HG03460 (cell line): Measurements from ENCODE around the gene TNIK.

ENCODE experiments used
- ATAC-seq: cut with Tn5 transposase; IDR thresholded peaks from one replicate; pipeline ENCODE4 v1.9.1; 2021; ENCODE audit not compliant: unreplicated experiment

TNIK gene

GRCh38 chr3:171176244-171176933 is 283.8 kb downstream of the TNIK start:
- no peak for ATAC-seq

- no peak for ATAC-seq
Observed at GRCh38 chr3:171175741-171176234, 284.4 kb downstream of the TNIK start.

- ATAC-seq: no peak
Observed at GRCh38 chr3:171173736-171174135, 286.5 kb downstream of the TNIK start.

GRCh38 chr3:171172070-171172469 is 288.1 kb downstream of the TNIK start:
- ATAC-seq: no peak

GRCh38 chr3:171169866-171170265 is 290.3 kb downstream of the TNIK start:
- no peak for ATAC-seq

GRCh38 chr3:171169443-171169842 is 290.8 kb downstream of the TNIK start:
- no peak for ATAC-seq

- no peak for ATAC-seq
Observed at GRCh38 chr3:171168551-171168950, 291.7 kb downstream of the TNIK start.

GRCh38 chr3:171168086-171168485 is 292.1 kb downstream of the TNIK start:
- ATAC-seq: no peak

GRCh38 chr3:171165983-171166382 is 294.2 kb downstream of the TNIK start:
- ATAC-seq: peak; percentile 52

- peak; percentile 51 for ATAC-seq
Observed at GRCh38 chr3:171165499-171165921, 294.7 kb downstream of the TNIK start.

GRCh38 chr3:171164067-171164465 is 296.1 kb downstream of the TNIK start:
- no peak for ATAC-seq

GRCh38 chr3:171163101-171164066 is 296.8 kb downstream of the TNIK start:
- ATAC-seq: no peak

- no peak for ATAC-seq
Observed at GRCh38 chr3:171160325-171160724, 299.9 kb downstream of the TNIK start.

- ATAC-seq: no peak
Observed at GRCh38 chr3:171159822-171160157, 300.4 kb downstream of the TNIK start.

GRCh38 chr3:171159024-171159821 is 301.0 kb downstream of the TNIK start:
- ATAC-seq: no peak

- ATAC-seq: no peak
Observed at GRCh38 chr3:171157980-171158379, 302.2 kb downstream of the TNIK start.

GRCh38 chr3:171157286-171157685 is 302.9 kb downstream of the TNIK start:
- ATAC-seq: no peak

- ATAC-seq: no peak
Observed at GRCh38 chr3:171156401-171157010, 303.7 kb downstream of the TNIK start.

GRCh38 chr3:171155122-171155700 is 305.0 kb downstream of the TNIK start:
- no peak for ATAC-seq

GRCh38 chr3:171150945-171151344 is 309.3 kb downstream of the TNIK start:
- no peak for ATAC-seq
